GM18519 (cell line): Measurements from ENCODE around the gene TDRD9.
"Not testable (repeated sequence)": the region's sequence is repeated elsewhere in the genome, so short reads cannot be mapped to it uniquely, and the experiment has no call there.

Experiments
- ATAC-seq: cut with Tn5 transposase; IDR thresholded peaks from one replicate; pipeline ENCODE4 v1.9.1; 2021; ENCODE audit warnings: mild to moderate bottlenecking, moderate library complexity; ENCODE audit not compliant: unreplicated experiment, low FRiP score

TDRD9 gene, protein sequence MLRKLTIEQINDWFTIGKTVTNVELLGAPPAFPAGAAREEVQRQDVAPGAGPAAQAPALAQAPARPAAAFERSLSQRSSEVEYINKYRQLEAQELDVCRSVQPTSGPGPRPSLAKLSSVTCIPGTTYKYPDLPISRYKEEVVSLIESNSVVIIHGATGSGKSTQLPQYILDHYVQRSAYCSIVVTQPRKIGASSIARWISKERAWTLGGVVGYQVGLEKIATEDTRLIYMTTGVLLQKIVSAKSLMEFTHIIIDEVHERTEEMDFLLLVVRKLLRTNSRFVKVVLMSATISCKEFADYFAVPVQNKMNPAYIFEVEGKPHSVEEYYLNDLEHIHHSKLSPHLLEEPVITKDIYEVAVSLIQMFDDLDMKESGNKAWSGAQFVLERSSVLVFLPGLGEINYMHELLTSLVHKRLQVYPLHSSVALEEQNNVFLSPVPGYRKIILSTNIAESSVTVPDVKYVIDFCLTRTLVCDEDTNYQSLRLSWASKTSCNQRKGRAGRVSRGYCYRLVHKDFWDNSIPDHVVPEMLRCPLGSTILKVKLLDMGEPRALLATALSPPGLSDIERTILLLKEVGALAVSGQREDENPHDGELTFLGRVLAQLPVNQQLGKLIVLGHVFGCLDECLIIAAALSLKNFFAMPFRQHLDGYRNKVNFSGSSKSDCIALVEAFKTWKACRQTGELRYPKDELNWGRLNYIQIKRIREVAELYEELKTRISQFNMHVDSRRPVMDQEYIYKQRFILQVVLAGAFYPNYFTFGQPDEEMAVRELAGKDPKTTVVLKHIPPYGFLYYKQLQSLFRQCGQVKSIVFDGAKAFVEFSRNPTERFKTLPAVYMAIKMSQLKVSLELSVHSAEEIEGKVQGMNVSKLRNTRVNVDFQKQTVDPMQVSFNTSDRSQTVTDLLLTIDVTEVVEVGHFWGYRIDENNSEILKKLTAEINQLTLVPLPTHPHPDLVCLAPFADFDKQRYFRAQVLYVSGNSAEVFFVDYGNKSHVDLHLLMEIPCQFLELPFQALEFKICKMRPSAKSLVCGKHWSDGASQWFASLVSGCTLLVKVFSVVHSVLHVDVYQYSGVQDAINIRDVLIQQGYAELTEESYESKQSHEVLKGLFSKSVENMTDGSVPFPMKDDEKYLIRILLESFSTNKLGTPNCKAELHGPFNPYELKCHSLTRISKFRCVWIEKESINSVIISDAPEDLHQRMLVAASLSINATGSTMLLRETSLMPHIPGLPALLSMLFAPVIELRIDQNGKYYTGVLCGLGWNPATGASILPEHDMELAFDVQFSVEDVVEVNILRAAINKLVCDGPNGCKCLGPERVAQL (N-terminal part only)

DNA sequence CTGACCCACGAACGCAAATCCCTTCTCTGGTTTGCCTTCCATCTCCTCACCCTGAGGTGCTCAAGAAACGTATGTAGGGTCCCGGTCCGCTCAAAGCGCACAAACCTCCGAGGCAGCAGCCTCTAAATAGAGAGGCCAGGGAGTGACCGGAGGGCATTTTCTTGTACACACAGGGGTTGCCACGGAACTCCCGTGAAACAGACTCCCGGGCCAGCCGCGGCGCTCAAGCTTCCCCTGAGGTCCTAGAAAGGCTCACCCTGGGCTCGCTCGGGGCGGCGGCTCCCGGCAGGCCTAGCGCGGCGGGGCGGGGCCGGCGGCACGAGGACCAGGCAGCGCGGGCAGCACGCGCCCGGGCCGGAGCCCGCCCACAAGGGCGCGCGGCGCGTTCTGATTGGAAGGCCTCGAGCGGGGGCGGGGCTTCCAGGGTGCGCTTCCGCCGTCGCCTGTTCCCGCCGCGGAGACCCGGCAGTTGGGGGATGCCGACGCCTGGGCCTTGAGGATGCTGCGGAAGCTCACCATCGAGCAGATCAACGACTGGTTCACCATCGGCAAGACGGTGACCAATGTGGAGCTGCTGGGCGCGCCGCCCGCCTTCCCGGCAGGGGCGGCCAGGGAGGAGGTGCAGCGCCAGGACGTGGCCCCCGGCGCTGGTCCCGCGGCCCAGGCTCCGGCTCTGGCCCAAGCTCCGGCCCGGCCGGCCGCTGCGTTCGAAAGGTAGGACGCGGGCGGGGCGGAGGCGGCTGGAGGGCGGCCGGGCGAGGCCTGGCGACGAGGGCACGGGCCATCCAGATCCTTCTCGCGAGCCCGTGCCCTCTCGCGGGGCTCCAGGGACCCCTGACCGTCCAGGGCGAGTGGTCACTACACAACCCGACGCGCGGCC is at the start of gene TDRD9:
TDRD9 (plus strand) TSS at position 446 of the 880 bp plus-strand sequence; CDS start at position 500, 54 bp downstream.
- no peak for ATAC-seq

DNA sequence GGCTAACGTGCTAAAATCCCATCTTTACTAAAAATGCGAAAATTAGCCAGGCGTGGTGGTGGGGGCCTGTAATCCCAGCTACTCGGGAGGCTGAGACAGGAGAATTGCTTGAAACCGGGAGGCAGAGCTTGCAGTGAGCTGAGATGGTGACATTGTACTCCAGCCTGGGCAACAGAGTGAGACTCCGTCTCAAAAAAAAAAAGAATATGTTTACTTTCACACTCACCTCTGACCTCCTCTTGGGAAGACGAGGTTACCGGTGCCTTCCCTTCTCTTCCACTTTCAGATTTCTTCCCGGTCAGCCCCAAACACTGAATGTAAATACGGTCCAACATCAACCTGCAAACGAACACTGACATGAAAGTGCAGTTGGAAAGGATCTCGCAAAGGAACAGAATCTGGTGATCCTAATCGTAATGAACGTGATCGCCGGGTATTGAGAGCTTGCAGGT is 49.1 kb upstream of the TDRD9 start:
- no peak for ATAC-seq

DNA sequence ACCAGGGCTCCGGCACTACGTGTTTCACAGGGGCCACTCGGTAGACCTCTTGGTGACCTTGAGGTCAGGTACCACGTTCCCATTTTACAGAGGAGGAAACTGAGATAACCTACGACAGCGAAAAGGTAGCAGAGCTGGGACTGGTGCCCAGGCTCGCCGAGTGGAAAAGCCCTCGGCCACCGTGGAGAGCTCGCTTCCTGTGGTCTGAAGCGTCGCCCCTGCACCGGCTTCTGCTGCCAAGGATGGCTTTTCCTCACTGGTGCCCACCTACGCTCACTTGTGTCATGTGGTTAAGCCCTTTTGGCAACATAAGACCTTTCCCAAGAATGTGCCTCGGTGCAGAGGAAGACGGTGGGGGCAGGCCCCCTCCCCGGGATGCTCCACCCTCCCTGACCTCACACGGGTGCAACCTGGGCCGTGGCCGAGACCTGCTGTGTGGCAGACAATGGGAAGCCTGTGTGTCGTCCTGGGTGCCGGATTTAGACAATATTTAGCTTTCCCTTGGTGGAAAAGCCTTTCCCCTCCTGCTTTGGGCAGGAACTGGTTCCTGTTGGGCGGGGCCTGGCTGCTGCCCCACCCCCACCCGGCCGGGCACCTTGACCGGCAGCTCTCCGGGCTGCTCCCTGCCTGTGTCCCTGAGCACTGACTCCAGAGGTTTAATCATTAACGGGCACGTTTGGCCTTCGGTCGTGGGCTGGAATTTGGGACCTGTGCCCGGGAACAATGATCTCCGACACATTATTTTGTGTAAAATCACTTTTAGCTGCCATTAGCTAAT is 48.5 kb upstream of the TDRD9 start:
- ATAC-seq: no peak

DNA sequence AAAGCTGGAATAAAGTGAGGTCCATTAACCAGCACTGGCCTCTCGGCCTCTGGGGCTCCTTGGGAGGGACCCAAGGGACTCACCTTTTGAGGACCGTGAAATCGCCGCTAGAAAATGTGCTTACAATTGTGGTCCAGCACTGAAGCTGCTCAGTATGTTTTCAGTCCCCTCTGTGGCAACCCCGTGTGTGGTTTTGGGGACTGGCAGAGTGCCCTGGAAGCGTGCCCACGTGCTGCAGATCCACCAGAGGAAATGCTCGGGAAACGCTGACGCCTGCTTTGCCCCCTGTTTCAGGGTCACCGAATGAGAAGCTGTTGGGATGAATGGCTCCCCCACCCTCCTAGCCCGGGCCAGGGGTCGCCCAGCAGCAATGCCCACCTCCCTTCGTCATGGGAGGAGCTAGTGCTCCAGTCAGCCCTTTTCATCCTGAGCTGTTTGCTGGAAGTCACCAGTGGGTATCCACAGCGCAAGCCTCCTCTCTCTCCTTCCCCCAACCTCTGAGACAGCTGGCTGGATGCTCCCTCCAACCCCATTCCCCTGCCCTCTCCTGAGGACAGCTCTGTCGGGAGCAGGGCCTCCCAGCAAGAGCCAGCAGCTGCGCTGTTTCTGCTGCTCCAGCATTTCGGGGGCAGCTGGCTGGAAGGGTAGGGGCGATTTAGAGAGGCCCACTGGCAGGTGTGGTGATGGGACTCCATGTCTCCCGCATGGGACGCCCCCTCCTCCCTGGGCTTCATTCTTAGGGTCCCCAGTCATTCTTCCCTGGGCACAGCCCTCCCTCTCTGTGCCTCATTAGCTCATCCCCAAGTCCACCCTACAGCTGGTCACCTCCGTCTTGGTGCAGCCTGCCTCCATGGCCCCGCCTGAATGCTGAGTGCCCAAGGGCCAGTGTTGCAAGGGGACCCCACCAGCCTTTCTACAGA is 47.6 kb upstream of the TDRD9 start:
- ATAC-seq: no peak

DNA sequence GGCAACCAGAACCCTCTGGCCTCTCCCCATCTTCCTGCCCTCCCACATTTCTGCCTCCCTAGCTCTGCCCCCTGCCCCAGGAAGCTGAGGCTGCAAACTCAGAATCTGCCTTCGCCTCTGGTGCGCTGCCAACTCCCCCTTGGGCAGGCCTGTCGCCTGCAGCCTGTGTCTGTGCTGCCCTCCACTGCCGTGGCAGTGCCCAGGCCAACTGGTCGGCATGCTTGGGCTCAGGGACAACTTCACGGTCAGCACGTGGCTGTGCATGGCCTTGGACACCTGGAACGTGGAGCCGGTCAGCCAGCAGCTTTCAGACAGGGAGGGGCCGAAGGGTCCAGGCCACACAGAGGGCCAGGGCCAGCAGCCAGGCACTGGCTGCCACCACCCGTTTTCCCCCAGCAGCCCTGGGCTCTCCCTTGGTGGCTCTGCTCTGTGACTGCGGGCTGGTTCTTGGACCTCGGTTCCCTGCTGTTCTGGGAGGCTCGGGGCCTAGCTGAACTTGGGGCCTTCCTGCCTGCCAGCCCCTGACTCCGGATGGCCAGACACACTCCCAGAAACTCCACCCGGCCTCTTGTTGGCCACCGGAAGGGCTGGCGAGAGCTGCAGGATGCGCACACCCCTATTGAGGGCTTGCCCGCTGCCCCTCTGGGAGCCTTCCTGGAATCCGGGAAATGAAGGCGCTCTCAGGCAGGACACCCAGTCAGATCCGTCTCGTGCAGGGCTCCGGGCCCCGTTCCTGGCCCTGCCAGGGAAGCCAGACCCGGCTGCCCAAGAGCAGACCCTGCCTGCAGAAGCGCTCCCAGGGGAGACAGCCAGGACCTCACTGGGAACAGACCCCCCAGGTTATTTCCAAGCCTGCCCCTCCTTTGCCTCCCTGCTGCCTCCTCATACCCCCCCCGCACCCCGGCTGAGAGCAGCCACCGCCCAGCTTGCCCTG is 46.7 kb upstream of the TDRD9 start:
- ATAC-seq: no peak

DNA sequence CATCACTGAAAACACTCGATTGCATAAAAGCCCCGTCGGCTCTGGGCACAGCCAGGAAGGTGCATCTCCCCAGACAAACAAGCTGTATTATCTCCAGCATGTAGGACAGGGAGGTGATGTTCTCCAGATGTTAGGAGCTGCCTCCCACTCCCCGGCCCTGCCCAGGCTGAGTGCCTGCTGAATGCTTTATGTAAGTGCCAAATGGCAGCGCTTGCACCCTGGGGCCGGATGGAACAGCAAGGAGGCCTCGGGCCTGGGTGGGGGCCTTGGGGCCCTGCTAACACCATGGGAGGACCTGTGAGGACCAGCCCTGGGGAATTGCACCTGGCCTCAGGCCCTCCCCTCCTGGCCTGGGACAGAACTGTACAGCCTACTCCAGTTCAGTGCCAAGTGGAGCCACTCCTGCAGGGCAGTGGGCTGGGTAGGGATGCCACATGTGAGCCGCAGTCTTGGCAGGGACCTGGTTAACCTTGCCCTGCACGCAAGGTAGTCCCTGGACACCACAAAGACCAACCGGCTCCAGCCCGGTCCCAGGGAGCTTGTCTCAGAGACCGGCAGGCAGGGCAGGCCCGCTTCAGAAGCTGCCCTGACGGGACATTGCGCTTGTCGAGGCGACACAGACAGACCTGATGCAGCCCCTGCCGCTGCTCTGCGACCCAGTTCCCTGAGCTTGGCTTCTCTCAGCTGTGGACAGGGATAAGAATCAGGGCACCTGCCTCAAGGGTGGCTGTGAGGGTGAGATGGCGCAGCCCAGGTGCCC is 45.6 kb upstream of the TDRD9 start:
- no peak for ATAC-seq

DNA sequence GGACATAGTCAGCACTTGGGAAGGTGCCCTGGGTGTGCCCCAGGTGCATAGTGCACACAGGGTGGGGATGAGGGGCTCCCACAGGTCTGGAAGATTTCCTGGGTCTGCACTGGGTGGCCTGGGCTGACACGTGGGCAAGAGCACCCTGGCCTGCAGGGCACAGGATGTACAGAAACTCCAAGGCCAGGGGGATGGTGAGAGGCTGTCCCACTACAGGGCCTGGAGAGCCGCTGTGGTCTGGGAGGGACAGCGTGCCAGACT is 45.1 kb upstream of the TDRD9 start:
- ATAC-seq: no peak

DNA sequence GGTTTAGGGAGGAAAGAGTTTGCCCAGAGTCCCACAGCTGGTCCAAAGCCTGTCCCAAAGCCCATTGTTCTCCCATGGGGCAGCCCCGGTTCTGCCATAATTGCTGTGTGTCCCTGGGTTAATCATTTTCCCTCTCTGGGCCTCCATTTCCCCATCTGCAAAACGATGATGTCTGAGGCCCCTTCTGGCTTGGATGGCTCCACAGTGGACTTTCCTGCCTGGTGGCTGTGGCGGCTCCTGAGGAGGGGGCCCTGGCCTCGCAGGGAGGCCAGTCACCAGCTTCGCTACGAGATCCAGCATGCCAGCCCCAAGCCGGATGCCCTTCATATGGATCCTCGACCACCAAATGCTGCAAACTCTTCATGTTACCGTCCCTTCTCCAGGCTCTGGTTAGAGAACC is 43.4 kb upstream of the TDRD9 start:
- no peak for ATAC-seq

DNA sequence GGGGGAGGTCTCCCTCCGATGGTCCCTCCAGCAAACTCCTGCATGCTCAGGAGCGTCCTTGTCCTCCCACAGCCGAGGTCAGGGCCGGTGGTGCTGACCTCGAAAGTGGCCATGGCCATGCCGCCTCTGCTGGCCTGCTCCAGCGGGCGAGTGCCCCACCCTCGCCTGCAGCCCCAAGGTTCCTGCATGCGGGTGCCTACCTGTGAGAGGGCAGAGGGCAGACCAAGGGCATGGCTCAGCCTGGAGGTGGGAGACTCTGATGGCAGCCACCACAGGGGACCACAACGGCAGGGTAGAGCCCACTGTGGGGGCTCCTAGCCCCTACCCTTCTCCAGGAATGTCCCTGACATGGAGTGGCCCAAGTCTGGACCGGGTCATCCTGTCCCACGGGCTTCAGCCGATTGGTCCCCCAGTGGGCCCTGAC is 42.7 kb upstream of the TDRD9 start:
- no peak for ATAC-seq

DNA sequence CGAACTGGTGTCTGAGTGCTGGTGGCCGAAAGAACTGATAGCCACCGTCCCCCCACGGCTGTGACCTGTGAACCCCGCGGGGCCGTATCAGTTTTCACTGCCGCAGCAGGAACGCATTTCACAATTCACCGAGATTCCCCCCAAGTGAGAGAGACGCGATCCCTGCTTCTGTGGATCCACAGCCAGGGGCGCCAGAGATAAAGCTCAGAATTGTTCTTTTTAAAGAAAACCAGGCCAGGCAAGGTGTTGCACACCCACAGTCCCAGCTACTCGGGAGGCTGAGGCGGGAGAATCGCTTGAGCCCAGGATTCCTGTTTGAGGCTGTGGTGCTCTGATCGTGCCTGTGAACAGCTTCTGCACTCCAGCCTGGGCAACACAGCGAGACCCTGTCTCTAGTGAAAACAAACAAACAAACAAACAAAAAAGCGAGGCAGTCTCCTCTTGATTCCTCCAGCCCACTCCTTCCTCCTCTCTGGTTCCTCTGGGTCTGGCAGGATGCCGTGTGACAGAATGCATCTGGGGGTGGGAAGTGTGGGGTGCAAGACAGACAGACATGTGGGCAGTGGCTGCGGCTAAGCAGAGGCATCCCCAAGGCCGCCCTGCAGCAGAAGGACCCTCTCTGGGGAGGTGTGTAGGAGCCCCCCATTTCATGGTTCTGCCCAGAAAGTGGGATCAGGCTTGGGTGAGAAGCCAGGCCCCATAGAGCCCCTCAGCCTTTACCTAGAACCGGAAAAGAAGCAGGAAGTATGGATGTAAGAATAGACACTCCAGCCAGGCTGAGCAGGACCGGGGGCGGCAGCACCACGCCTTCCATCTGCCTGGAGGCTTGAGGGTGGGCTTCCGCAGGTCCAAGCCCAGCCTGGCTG is 41.7 kb upstream of the TDRD9 start:
- no peak for ATAC-seq

DNA sequence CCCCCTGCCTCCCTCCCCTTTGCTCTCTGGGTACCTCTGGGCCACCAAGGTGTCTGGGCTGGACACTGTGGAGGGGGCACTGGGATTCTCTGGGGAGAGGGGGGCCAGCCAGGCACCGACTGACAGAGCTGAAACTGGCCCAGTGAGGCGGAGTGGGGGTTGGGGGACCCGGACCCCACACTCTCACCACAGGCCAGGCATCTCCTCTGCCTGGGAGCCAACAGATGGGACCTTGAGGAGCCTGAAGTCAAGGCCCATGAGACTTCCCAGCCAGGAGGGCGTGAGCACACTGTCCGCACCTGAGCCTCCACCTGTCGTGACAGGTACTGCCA is 41.1 kb upstream of the TDRD9 start:
- no peak for ATAC-seq

DNA sequence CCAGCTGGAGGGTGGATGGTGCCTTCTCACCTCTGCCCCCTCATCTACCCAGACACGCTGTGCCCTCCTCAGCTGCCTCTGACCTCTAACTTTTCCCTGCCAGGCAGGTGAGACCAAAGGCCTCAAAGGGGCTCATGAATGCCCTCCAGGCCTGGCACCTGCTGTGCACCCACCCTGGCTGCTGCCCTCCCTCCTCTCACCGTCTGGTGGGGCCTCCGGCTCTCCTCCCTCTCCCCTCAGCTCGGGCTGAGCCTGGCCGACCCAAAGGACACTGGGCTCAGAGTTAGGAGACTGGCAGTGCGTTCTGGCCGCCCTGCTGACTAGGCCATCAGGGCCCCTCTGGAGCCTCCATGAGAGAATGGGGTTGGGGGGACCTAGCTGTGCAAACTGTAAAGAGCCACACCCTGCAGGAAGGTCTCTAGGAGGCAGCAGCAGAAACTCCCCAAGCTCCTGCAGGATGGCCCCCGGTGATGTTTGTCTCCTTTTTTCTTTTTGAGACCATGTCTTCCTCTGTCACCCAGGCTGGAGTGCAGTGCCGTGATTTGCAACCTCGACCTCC is 40.6 kb upstream of the TDRD9 start:
- ATAC-seq: no peak

DNA sequence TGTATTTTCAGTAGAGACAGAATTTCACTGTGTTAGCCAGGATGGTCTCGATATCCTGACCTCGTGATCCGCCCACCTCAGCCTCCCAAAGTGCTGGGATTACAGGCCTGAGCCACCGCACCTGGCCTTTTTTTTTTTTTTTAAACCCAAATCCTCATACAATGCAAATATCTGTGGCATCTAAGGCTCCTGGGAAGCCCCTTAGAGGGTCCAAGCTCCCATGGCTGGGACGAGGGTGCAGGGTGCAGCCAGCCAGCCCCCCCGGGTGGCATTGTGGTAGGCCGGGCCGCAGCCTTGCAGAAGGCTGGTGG is 39.3 kb upstream of the TDRD9 start:
- ATAC-seq: not testable (repeated sequence)

DNA sequence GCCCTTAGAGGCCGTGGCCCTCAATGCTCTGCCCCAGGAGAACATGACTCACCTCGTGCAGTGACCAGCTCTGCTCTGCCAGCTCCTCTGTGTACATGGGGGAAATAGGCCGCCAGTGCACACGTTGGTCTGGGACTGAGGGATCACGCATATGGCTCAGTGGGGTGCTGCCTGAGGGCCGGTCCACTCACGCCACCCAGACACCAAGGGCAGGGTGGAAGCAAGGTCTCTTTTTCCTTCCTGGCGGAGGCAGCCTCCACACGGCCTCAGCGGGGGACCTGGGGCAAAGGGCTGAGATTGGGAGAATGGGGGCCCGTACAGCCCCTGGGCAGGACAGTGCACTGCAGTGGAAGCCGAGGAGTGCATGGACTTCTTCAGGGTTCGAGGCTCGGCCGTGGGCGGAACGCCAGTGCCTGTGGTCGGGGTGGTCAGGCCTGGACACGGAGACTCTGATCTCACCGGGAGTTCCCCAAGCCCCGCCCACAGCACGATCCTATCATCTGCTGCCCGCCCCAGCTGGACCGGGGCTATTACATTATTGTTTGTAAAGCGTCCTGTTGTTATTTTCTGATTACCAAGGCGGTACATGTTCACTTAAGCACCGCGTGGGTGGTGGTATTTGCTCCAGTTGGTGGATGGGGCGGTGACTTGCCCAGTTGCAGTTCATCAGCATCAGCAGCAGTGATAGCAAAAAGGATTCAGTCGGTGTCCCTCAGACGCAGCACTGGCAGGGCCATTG is 38.8 kb upstream of the TDRD9 start:
- no peak for ATAC-seq

DNA sequence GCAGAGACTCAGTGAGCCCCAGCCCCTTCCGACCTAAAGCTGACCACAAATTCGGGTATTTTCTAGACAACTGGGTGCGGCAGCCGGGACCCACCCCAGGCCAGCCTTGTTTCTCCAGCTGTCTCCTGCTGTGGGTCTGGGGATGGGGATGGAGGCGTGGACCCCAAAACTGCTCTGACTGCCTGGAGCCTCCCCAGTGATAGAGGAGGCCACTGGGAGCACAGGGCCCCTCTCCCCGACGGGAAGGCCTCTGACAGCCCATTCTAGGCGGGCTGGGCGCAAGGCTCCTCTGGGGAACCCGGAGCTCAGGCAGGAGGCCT is 38.2 kb upstream of the TDRD9 start:
- no peak for ATAC-seq
